ENCODE results near the gene TTLL8.
A peak's percentile ranks its signal among the peaks of the same experiment; 100 is the strongest.

The TTLL8 gene

GRCh38 chr22:50022171-50022819 is 35.8 kb downstream of the TTLL8 start:
- DNase-seq (ENCODE audit: extremely low read depth in 1 of 2, low read depth in 1 of 2) = no peak

- DNase-seq (ENCODE audit: extremely low read depth in 1 of 2, low read depth in 1 of 2) = no peak
Observed at GRCh38 chr22:50020606-50021005, 37.5 kb downstream of the TTLL8 start.

- DNase-seq (ENCODE audit: extremely low read depth in 1 of 2, low read depth in 1 of 2) = no peak
Observed at GRCh38 chr22:50019316-50019715, 38.8 kb downstream of the TTLL8 start.

GRCh38 chr22:50018608-50019285 is 39.4 kb downstream of the TTLL8 start:
- no peak for DNase-seq (ENCODE audit: extremely low read depth in 1 of 2, low read depth in 1 of 2)

- DNase-seq (ENCODE audit: extremely low read depth in 1 of 2, low read depth in 1 of 2) = no peak
Observed at GRCh38 chr22:50017701-50018224, 40.3 kb downstream of the TTLL8 start.

GRCh38 chr22:50016988-50017700 is 41.0 kb downstream of the TTLL8 start:
- DNase-seq (ENCODE audit: extremely low read depth in 1 of 2, low read depth in 1 of 2) = no peak

GRCh38 chr22:50016308-50016987 is 41.6 kb downstream of the TTLL8 start:
- no peak for DNase-seq (ENCODE audit: extremely low read depth in 1 of 2, low read depth in 1 of 2)

GRCh38 chr22:50015451-50016307 is 42.4 kb downstream of the TTLL8 start:
- DNase-seq (ENCODE audit: extremely low read depth in 1 of 2, low read depth in 1 of 2) = no peak

- no peak for DNase-seq (ENCODE audit: extremely low read depth in 1 of 2, low read depth in 1 of 2)
Observed at GRCh38 chr22:50014655-50015401, 43.3 kb downstream of the TTLL8 start.

GRCh38 chr22:50014053-50014501 is 44.0 kb downstream of the TTLL8 start:
- no peak for DNase-seq (ENCODE audit: extremely low read depth in 1 of 2, low read depth in 1 of 2)

GRCh38 chr22:50012211-50013181 is 45.6 kb downstream of the TTLL8 start, which contains the start of gene IL17REL:
TSS of gene IL17REL (minus strand) at chr22:50012765. CDS start at chr22:50012646, 119 bp downstream.
- no peak for DNase-seq (ENCODE audit: extremely low read depth in 1 of 2, low read depth in 1 of 2)

- no peak for DNase-seq (ENCODE audit: extremely low read depth in 1 of 2, low read depth in 1 of 2)
Observed at GRCh38 chr22:50011447-50012210, 46.5 kb downstream of the TTLL8 start.

GRCh38 chr22:50010676-50011446 is 47.2 kb downstream of the TTLL8 start:
- peak in 1 of 2 donors; percentile 49 for DNase-seq (ENCODE audit: extremely low read depth in 1 of 2, low read depth in 1 of 2)

- no peak for DNase-seq (ENCODE audit: extremely low read depth in 1 of 2, low read depth in 1 of 2)
Observed at GRCh38 chr22:50009765-50010675, 48.1 kb downstream of the TTLL8 start.

GRCh38 chr22:50009251-50009650 is 48.8 kb downstream of the TTLL8 start:
- DNase-seq (ENCODE audit: extremely low read depth in 1 of 2, low read depth in 1 of 2) = no peak

Measured in activated CD8-positive, alpha-beta memory T cell treated with anti-CD3 and anti-CD28 coated beads for 1 hour (primary cell).